WTC11 (cell line): Measurements from ENCODE around the gene CBLB.

Source experiments
- SP1 ChIP-seq: sonication (generic); formaldehyde crosslinking; conservative IDR thresholded peaks from 2 replicates; pipeline ENCODE4 v1.8.1; 2022; ENCODE audit warnings: missing genetic modification reagents
- ZNF232 ChIP-seq: sonication (generic); formaldehyde crosslinking; IDR thresholded peaks from 2 replicates; pipeline ENCODE4 v1.8.0; 2022; ENCODE audit warnings: mild to moderate bottlenecking, missing genetic modification reagents
- TF ChIP-seq, protein P1 (sequence below): fragments of 200-600 bp; IDR thresholded peaks from 2 replicates; pipeline ENCODE4 v1.8.0; 2022; ENCODE audit warnings: antibody characterized with exemption

DNA sequence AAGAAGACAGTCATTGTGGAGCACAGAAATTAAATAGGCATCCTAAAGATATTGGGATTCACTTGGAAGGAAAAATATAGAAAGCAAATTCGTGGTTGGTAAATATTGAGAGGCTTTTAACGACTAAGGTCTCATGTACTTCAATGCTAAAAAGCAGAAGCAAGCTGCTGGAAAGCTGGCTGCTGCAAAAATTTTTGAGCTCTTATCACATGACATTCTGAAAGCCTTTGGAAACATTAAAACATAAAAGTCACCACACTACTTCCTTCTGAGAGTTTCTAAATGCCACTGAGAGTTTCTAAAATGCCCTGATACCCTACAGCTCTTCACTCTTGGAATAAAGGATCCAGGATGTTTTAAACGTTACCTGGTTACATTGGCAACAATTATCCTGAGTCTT lies 39.0 kb upstream of the CBLB start:
- TF ChIP-seq, protein P1, sequence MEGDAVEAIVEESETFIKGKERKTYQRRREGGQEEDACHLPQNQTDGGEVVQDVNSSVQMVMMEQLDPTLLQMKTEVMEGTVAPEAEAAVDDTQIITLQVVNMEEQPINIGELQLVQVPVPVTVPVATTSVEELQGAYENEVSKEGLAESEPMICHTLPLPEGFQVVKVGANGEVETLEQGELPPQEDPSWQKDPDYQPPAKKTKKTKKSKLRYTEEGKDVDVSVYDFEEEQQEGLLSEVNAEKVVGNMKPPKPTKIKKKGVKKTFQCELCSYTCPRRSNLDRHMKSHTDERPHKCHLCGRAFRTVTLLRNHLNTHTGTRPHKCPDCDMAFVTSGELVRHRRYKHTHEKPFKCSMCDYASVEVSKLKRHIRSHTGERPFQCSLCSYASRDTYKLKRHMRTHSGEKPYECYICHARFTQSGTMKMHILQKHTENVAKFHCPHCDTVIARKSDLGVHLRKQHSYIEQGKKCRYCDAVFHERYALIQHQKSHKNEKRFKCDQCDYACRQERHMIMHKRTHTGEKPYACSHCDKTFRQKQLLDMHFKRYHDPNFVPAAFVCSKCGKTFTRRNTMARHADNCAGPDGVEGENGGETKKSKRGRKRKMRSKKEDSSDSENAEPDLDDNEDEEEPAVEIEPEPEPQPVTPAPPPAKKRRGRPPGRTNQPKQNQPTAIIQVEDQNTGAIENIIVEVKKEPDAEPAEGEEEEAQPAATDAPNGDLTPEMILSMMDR, result no peak
- no peak for TF ChIP-seq SP1 (CRISPR knock-in tag)
- no peak for TF ChIP-seq ZNF232 (CRISPR knock-in tag)
